IMR-90 (cell line): Measurements from ENCODE around the gene ACOXL. TPM values are rescaled to one million over a fixed set of nuclear protein-coding genes. Genes with fewer than 3 reads are reported as not detected.

ENCODE experiments used
- ATAC-seq: fragments of 200-7000 bp; cut with Tn5 transposase; 2 replicates; pipeline ENCODE4 v1.9.1; 2020; ENCODE audit warnings: low read depth, mild to moderate bottlenecking, moderate library complexity
- BruUV-seq: library from RNA; stranded (reverse); fragments of 400-500 nt; replicated peaks from 2 replicates; lab custom pipeline; 2021; lab: Mats Ljungman, UMichigan
- CTCF ChIA-PET: fragments of 300-600 bp; formaldehyde crosslinking; extraction: SDS; loops from one replicate; lab custom pipeline; 2021; ENCODE audit warnings: antibody characterized with exemption; lab: Yijun Ruan, JAX
- POLR2A ChIA-PET: fragments of 300-600 bp; sonication (Branson Sonifier 250); formaldehyde crosslinking; loops from one replicate; lab custom pipeline; 2022; ENCODE audit warnings: antibody characterized with exemption; ENCODE audit not compliant: unreplicated experiment; lab: Charles Lee
- DNase-seq: peaks from one replicate; pipeline ENCODE4 v3.0.0; 2013
- H2AFZ ChIP-seq: replicated peaks from 2 replicates; pipeline ENCODE3; 2013; ENCODE audit warnings: low read length, mild to moderate bottlenecking; ENCODE audit not compliant: poor library complexity
- H2AK5ac ChIP-seq: 2 replicates; pipeline ENCODE4 v1.6.1; 2013; ENCODE audit warnings: low read depth, low read length, inconsistent platforms
- H2AK9ac ChIP-seq: replicated peaks from 2 replicates; pipeline ENCODE3; 2013; ENCODE audit warnings: mild to moderate bottlenecking, low read depth, low read length, moderate library complexity; ENCODE audit not compliant: poor library complexity
- H2BK120ac ChIP-seq: 2 replicates; pipeline ENCODE4 v1.6.1; 2013; ENCODE audit warnings: low read depth, low read length, inconsistent platforms
- H2BK15ac ChIP-seq: 3 replicates; pipeline ENCODE4 v1.6.1; 2013; ENCODE audit warnings: low read depth, low read length, inconsistent platforms
- H2BK20ac ChIP-seq: 2 replicates; pipeline ENCODE4 v1.6.1; 2013; ENCODE audit warnings: low read depth, mild to moderate bottlenecking, inconsistent platforms, low read length, moderate library complexity
- H2BK5ac ChIP-seq: 2 replicates; pipeline ENCODE4 v1.6.1; 2013; ENCODE audit warnings: mild to moderate bottlenecking, low read depth, low read length, inconsistent platforms; ENCODE audit not compliant: poor library complexity, severe bottlenecking
- H3K14ac ChIP-seq: replicated peaks from 2 replicates; pipeline ENCODE4 v1.6.1; 2013; ENCODE audit warnings: low read depth, low read length, inconsistent platforms
- H3K18ac ChIP-seq: 2 replicates; pipeline ENCODE4 v1.6.1; 2013; ENCODE audit warnings: low read depth, low read length, control low read depth
- H3K23ac ChIP-seq: 2 replicates; pipeline ENCODE4 v1.6.1; 2013; ENCODE audit warnings: low read depth, low read length, inconsistent platforms
- H3K27ac ChIP-seq: 2 replicates; pipeline ENCODE4 v1.5.1; 2013; ENCODE audit warnings: mild to moderate bottlenecking, control low read depth, low read length; ENCODE audit not compliant: insufficient read depth
- H3K27me3 ChIP-seq: 2 replicates; pipeline ENCODE4 v1.6.1; 2013; ENCODE audit warnings: low read length; ENCODE audit not compliant: control insufficient read depth, insufficient read depth
- H3K36me3 ChIP-seq: 2 replicates; pipeline ENCODE4 v1.6.1; 2013; ENCODE audit warnings: low read length, mixed read lengths; ENCODE audit not compliant: control insufficient read depth, insufficient read depth
- H3K4ac ChIP-seq: 2 replicates; pipeline ENCODE4 v1.6.1; 2013; ENCODE audit warnings: low read depth, low read length, inconsistent platforms
- H3K4me1 ChIP-seq: 2 replicates; pipeline ENCODE4 v1.6.1; 2013; ENCODE audit warnings: low read length, mixed read lengths; ENCODE audit not compliant: control insufficient read depth, insufficient read depth
- H3K4me2 ChIP-seq: 2 replicates; pipeline ENCODE4 v1.6.1; 2013; ENCODE audit warnings: low read depth, mild to moderate bottlenecking, control low read depth, low read length, moderate library complexity
- H3K4me3 ChIP-seq: 2 replicates; pipeline ENCODE4 v1.5.1; 2013; ENCODE audit warnings: low read depth, mild to moderate bottlenecking, control low read depth, low read length, moderate library complexity; ENCODE audit not compliant: insufficient read depth
- H3K56ac ChIP-seq: 2 replicates; pipeline ENCODE4 v1.6.1; 2013; ENCODE audit warnings: low read length, inconsistent platforms; ENCODE audit not compliant: insufficient read depth; ENCODE audit errors: extremely low read depth
- H3K79me1 ChIP-seq, 2 experiments: 2 replicates each; pipeline ENCODE4 v1.6.1; 2013; ENCODE audit warnings: low read length in 2 of 2, inconsistent platforms in 1 of 2, low read depth in 1 of 2
- H3K9ac ChIP-seq: 2 replicates; pipeline ENCODE4 v1.6.1; 2013; ENCODE audit warnings: low read depth, low read length, control low read depth
- H3K9me1 ChIP-seq: 2 replicates; pipeline ENCODE4 v1.6.1; 2013; ENCODE audit warnings: low read length, inconsistent platforms; ENCODE audit not compliant: insufficient read depth
- H3K9me3 ChIP-seq: 2 replicates; pipeline ENCODE4 v1.6.1; 2013; ENCODE audit warnings: low read length; ENCODE audit not compliant: control insufficient read depth, insufficient read depth
- H4K20me1 ChIP-seq: 2 replicates; pipeline ENCODE4 v1.6.1; 2013; ENCODE audit warnings: low read length, inconsistent platforms; ENCODE audit not compliant: insufficient read depth
- H4K5ac ChIP-seq: 2 replicates; pipeline ENCODE4 v1.6.1; 2013; ENCODE audit warnings: mild to moderate bottlenecking, low read depth, low read length, control low read depth
- H4K8ac ChIP-seq, 2 experiments: 2 replicates each; pipeline ENCODE4 v1.6.1; 2013; ENCODE audit warnings: low read depth in 2 of 2, low read length in 2 of 2, control low read depth in 1 of 2, inconsistent platforms in 1 of 2
- H4K91ac ChIP-seq: 2 replicates; pipeline ENCODE4 v1.6.1; 2013; ENCODE audit warnings: low read depth, low read length, inconsistent platforms; ENCODE audit not compliant: insufficient read depth
- NFE2L2 ChIP-seq: fragments of 150-350 bp; IDR thresholded peaks from 2 replicates; pipeline ENCODE4 v1.6.1; 2016; ENCODE audit warnings: low read depth, mild to moderate bottlenecking, low read length
- whole genome bisulfite sequencing, 2 experiments: methylation state at CpG; one replicate each; pipeline versions ENCODE4 v1.1.5 to v1.1.7; 2013; ENCODE audit warnings: missing lambda C conversion rate in 2 of 2; ENCODE audit not compliant: insufficient read length in 1 of 2; ENCODE audit errors: extremely low coverage in 2 of 2; 5-methylcytosine and 5-hydroxymethylcytosine counted together
- dilution Hi-C: fragments of 300-500 bp; cut with HindIII; formaldehyde crosslinking; loops from one replicate; pipeline ENCODE4 v1.14.3; 2018; ENCODE audit warnings: low sequenced_read_pairs; ENCODE audit not compliant: unreplicated experiment
- in situ Hi-C: fragments of 300-500 bp; cut with MboI; formaldehyde crosslinking; loops from 3 replicates; pipeline ENCODE4 v1.14.3; 2019; ENCODE audit warnings: low sequenced_read_pairs, inconsistent platforms, mixed read lengths
- intact Hi-C: fragments of 100-400 bp; cut with micrococcal nuclease; formaldehyde crosslinking; loops from 2 replicates; pipeline ENCODE4 v1.10.0; 2022
- polyA plus RNA-seq, 3 experiments: library from polyadenylated mRNA; depleted of rRNA; stranded (reverse); fragments of >200 nt; gene quantifications; 2 replicates each; pipeline ENCODE4 v1.2.3, GENCODE V29; 2012; ENCODE audit warnings: low replicate concordance in 1 of 3
- total RNA-seq: library from RNA; depleted of rRNA; stranded (reverse); fragments of >200 nt; gene quantifications from 2 replicates; pipeline ENCODE4 v1.2.3, GENCODE V29; 2012

The ACOXL gene
- total and polyA plus RNA-seq, 2 of the 4 experiments (the other 2 are of a cell fraction) = not detected

- no peak overlapping the region for H3K18ac ChIP-seq
- no peak for TF ChIP-seq NFE2L2
- H3K9me1 ChIP-seq = 0 out of 2 replicates have a peak, but pooled peaks cover 3% of the 10 kb centered on the region
- H4K20me1 ChIP-seq = no peaks in the 10 kb centered on the region
- in situ Hi-C loops (no loop called here), dilution Hi-C loops (no loop called here), intact Hi-C loops (no loop called here)
- no peak overlapping the region for H2BK15ac ChIP-seq
- H3K79me1 ChIP-seq = no peaks in the 10 kb centered on the region
- peaks cover 39% of the 10 kb centered on the region for H3K27me3 ChIP-seq
- H4K8ac ChIP-seq = no peak overlapping the region
- no CpG with 5 or more reads among the region's 2 CpGs for whole genome bisulfite sequencing, 2 experiments
- no peaks in the 10 kb centered on the region for H3K36me3 ChIP-seq
- no peak overlapping the region for H3K27ac ChIP-seq
- H3K9me3 ChIP-seq = no peaks in the 10 kb centered on the region
- H3K4ac ChIP-seq = no peak overlapping the region
- H2BK20ac ChIP-seq = no peak overlapping the region
- H4K5ac ChIP-seq = no peak overlapping the region
- H2AK9ac ChIP-seq = no peak overlapping the region
- DNase-seq (no peak), ATAC-seq (no peak)
- BruUV-seq = no TSS peak
- H2AK5ac ChIP-seq = no peak overlapping the region
- no peak overlapping the region for H4K91ac ChIP-seq
- H2BK120ac ChIP-seq = no peak overlapping the region
- CTCF ChIA-PET = no interaction called here
- no peak overlapping the region for H3K23ac ChIP-seq
- H2BK5ac ChIP-seq = no peak overlapping the region
- no peak overlapping the region for H2AFZ ChIP-seq
- H3K56ac ChIP-seq = no peak overlapping the region
- no peak overlapping the region for H3K4me3 ChIP-seq
- H3K4me1 ChIP-seq = no peaks in the 10 kb centered on the region
- POLR2A ChIA-PET = no interaction called here
- no peak overlapping the region for H3K14ac ChIP-seq
- H3K9ac ChIP-seq = no peak overlapping the region
- no peak overlapping the region for H3K4me2 ChIP-seq
Observed at GRCh38 chr2:111102216-111102615, 369.8 kb downstream of the ACOXL start.
